Muscle of back (tissue), 11 donors: Measurements from ENCODE around the gene PNRC1. TPM values are rescaled to one million over a fixed set of nuclear protein-coding genes. Genes with fewer than 3 reads are reported as not detected.
"Not testable (repeated sequence)": the region's sequence is repeated elsewhere in the genome, so short reads cannot be mapped to it uniquely, and the experiment has no call there.

Experiments
- DNase-seq, 3 donors: peaks; one replicate each; pipeline versions ENCODE4 v3.0.0 to v3.0.0-alpha.2; 2013
- polyA plus RNA-seq, 10 donors: library from polyadenylated mRNA; unstranded; fragments of 120-200 nt; gene quantifications; one replicate each; pipeline ENCODE4 v1.2.1, GENCODE V29; 2013; ENCODE audit not compliant: insufficient read length in 10 of 10

PNRC1 gene
- polyA plus RNA-seq, 10 donors, result 76.2 to 127 (median 104) TPM

DNA sequence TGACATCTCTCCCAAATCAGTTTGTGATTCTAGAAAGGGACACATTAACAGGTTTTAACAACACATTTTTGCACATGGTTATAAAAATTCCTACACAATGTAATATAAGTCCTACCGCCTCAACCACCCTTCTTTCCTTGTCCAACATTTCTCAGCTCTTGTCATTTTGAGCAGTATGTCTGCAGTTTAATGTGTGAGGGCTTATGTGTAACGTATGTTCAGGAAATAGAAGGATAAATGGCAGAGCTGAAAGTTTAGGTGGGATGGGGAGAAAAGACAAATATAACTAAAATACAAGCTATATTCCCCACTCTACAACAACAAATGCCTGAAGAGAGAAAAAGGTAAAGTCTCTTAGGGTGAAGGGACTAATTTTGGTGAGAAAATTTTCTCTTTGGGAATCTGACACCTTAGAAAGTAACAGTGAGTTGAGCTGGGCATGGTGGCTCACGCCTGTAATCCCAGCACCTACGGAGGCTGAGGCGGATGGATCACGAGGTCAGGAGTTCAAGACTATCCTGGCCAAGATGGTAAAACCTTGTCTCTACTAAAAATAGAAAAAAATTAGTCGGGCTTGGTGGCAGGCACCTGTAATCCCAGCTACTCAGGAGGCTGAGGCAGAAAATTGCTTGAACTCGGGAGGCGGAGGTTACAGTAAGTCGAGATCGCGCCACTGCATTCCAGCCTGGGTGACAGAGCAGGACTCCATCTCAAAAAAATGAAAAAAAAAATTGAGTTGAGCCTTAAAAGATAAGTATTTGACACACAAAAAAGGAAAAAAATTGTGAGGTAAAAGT, 5.1 kb downstream of the PNRC1 start:
- no peak for DNase-seq

DNA sequence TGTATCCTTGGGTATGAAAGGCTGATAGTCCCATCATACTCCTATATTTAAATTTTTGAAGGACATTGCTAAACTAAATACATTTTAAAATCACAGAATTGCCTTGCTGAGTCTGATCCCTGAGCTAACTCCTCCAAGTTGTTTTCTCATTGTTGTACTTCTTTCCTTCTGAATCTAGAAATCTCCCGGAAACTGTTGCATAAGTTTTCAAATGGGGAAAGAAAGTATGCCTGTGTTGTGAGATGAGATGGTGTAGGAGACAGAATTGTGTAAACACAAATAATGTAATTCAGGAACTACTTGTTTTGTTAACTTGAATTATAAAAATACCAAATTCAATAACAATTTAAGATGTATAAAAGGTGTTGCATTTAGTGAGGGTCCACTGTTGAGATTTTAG, 7.3 kb downstream of the PNRC1 start:
- no peak for DNase-seq

DNA sequence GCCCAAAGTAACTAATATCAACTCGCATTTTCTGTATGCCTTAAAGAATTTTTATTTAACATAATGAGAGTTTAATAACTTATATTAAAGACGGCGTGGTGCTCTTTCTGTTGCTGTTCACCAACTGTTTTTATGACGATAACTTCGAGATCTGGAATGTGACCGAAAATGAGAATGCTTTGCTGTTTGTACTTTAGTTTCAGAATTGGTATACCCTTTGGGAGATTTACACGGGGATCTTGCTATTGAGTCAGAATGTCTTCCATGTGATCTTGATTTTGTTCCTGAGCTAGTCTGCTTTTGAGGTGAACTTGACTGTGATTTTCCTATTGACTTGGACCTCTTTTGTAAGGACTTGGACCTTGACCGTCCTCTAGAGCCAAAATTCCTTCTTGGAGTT, 17.9 kb downstream of the PNRC1 start:
- DNase-seq, result no peak

DNA sequence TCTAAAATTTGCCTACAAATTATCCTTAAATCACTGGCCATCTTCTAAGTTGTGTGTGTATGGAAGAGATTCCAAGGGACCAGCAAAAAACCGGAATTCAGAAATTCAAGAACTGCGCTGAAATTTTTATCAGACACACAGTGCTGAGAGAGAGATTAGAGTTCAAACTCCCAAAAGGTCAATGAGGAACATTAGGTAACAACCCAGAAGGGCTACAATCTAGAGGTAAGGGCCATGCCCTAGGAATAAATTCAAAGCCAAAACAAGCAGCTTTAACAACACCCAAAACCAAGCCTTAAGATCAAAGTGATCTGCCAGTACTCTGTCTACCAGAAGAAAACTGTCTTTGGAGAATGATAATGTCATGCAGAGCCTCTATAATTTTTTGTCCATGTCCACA, 19.6 kb downstream of the PNRC1 start:
- DNase-seq, result no peak

DNA sequence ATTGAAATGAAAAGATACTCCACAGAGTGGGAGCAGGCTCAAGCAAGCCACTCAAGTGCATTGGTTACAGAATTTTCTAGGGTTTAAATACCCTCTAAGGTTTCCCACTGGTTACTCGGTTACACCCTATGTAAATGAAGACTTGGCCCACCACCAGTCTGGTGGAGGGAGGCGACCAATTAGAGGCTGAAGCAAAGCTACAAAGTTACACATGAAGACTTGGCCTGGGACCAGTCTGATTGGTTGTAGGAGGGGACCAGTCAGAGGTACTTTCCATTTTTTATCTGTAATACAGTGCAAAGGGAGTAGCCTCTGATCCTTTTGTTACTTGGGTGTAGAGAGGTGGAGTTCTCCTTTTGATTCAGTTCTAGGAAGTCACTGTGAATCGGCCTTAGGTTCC, 29.7 kb downstream of the PNRC1 start:
- DNase-seq, result no peak

DNA sequence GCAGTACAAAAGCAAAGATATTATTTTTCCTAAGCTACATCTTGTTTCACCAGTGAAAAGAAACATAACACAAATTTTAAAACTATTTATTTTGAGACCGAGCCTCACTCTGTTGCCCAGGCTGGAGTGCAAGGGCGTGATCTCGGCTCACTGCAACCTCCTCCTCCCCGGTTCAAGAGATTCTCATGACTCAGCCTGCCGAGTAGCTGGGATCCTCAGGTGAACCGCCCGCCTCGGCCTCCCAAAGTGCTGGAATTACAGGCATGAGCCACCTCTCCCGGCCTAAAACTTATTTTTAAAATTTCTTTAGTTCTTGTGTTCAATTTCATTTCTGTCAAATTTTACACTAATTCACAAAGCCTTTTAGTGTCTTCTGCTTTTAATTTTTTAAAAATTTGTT, 31.4 kb downstream of the PNRC1 start:
- no peak for DNase-seq

DNA sequence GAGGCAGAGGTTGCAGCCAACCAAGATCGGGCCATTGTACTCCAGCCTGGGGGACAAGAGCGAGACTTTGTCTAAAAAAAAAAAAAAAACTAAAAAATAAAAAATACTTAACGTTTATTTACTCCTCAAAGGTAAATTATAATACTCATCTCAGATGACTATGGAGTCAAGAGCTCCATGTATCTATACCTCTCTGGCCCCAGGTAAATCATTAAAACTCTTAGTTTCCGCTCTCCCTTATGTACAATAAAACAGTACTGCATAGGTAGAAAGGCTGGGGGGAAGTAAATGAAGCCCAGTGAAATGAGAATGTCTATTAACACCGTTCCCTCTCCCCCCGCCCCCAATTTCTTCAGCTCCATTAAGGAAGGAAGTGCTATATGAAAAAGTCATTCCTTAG, 36.2 kb downstream of the PNRC1 start:
- no peak for DNase-seq

DNA sequence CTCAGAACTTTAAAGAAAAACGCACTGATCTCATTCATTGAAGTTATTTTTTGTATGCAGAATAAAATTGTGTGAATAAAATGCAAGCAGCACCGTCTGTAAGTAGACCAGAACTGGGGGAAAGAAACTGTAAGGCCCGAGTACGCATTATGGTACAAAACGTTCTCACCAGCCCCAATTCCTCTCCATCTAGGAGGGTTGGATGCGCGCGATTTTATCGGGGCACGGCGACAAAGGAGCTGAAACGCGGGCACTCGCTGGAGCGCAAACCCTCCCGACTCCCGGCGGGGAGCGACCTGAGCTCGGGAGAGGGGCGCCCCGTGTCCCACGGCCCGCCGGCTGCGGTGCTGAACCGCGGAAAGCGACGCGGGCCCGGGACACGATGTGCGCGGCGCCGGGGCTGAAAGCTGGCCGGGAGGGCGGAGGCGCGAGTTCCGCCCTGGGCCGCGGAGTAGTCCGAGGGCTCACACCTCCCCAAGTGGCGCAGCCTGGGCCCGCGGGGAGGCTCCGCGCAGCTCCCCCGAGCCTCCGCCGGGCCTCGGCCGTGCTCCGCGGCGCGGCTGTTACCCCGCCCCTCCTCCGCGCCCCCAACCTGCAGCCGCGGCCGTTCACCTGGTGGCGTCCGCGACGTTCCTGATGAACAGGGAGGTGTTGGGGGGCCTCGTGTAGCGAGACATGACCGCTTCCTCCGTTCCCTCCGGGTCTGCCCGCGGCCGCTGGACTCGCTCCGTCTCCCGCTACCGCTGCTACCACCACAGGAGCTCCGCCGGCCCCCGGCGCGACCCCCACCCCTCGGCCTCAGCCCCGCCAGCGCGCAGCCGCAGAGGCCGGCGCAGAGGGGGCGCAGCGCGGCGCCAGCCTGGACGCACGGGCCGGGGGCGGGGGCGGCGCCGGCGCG, 36.9 kb downstream of the PNRC1 start, which contains the start of gene SRSF12:
TSS of gene SRSF12 (minus strand) at position 861 of the 898 bp plus-strand sequence. CDS start at position 677, 184 bp downstream.
- peak; percentile 18 to 81 (median 48) for DNase-seq

DNA sequence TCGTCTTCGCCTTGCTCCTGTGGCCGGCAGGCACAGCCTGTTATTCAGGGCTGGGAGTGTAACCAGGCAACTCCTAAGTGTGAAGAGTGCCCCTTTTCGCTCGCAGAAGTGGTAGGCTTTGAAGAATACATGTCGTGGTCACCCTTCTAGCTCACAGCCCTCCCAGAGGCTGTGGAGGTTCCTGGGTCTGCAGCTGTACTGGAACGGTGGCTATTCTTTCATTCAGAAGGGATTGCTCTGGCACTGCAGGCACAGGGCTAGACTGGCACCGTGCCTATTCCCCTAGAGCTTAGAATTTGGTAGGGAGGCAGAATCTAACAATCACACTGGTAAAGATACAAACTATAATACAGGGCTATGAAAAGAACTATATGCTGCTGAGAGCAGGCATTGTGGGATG, 38.4 kb downstream of the PNRC1 start:
- peak in 1 of 3 donors; percentile 22 for DNase-seq

DNA sequence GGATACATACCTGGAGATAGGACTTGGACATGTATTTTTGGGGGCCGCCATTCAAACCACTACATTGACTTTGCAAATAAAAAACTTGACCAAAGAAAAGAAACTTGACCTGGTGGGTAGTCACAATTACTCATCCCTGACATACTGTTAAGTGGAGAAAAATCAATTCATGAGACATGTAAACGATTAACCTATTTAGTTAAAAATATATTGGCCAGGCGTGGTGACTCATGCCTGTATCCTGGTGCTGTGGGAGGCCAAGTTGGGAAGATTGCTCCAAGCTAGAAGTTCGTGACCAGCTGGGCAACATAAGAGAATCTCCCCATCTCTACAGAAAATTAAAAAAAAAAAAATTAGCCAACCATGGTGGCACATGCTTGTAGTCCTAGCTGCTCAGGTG, 39.8 kb downstream of the PNRC1 start:
- no peak for DNase-seq

DNA sequence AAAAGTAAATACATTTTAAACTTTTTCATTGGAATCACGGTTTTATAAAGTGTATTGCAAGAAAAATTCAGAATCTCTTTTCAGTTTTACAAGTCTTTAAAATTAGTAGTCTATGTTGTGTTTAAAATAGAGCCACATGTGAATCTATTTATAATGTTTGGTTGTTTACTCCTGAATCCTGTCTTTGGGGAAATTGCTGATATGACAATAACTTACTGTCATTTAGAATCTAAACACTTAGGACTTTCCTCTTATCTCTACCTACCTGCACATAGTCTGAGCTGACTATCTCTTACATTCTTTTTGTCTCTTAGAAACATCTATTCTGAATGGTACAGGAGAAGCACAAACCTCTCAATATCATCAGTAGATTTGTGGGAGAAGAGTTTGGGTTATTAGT, 41.4 kb downstream of the PNRC1 start:
- no peak for DNase-seq

DNA sequence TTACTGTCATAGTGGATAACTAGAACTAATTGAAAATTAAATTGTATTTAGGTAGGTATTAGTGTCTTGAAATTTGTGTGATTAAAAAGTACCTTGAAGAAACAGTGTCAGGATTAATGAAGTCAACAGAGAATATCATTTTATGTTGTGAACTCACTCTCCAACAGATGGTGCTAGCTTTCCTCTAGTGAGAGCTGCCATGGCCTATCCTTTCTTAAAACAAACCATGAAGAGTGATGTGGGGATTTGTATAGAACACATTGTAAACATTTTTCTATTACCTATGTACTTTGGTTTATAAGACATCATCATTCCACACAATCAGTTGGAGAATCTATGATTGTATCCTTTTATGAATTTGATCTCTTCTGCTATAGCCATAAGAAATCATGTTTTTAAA, 42.1 kb downstream of the PNRC1 start:
- DNase-seq, result peak in 2 of 3 donors; percentile 22 to 51

DNA sequence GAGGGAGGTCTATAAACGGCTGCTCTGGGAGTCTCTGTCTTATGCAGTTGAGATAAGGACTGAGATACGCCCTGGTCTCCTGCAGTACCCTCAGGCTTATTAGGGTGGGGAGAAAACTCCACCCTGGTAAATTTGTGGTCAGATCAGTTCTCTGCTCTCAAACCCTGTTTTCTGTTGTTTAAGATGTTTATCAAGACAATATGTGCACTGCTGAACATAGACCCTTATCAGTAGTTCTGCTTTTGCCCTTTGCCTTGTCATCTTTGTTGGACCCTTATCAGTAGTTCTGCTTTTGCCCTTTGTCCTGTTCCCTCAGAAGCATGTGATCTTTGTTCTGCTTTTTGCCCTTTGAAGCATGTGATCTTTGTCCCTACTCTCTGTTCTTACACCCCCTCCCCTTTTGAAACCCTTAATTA, 47.7 kb downstream of the PNRC1 start:
- not testable (repeated sequence) for DNase-seq

DNA sequence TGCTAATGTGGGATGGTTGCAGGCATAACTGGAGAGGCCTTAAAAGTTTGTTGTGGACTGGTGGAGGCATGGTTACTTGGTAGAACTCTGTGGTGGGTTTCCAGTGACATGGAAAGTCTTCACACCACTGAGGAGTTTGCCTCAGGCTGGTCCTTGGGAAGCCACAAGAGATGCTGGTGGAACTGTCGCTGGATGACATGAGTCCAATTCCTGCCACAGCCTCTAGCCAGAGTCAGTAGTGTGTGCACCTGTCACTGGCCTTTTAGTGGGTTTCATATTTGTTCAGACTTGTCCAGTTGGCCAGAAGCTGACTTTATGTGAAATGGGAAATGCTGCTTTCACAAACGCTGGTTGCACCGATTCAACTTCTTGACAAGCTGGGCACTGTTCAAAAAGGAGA, 51.0 kb downstream of the PNRC1 start:
- no peak for DNase-seq

DNA sequence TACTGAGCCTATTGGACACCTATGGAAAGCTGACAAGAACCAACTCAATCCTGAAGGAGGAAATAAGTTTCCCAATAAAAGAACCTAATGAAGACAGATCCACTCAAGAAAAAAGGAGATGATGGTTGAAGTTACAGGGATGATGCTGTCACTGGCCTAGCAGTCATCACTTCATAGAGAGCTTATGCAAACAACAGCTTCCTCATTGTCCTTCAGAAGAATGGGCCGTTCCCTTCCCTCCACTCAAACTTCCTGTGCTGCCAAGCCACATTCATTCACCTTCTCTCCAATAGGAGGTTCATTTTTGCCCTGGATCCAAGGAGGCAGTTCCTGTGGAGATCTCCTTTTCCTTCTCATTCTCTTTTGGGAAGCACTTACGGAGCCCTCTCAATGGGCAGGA, 51.5 kb downstream of the PNRC1 start:
- DNase-seq, result no peak

DNA sequence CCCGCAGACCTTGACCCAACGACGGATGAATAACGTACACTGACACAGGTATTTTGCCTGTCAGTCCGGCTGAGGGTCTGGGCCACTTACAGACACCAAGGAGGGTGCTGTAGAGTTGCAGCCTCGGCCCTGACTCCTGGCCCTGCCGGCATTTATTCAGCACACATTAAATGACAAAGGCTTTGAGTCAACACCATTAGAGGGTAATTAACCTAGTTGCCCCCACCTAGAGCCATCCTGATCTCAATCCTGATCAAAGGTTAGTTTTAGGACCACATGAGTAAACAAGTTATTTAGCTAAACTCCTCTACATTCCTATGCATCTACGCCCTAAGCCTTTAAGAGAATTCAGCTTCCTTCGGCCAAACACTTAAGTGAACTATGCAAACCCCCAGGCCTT, 53.4 kb downstream of the PNRC1 start:
- no peak for DNase-seq

DNA sequence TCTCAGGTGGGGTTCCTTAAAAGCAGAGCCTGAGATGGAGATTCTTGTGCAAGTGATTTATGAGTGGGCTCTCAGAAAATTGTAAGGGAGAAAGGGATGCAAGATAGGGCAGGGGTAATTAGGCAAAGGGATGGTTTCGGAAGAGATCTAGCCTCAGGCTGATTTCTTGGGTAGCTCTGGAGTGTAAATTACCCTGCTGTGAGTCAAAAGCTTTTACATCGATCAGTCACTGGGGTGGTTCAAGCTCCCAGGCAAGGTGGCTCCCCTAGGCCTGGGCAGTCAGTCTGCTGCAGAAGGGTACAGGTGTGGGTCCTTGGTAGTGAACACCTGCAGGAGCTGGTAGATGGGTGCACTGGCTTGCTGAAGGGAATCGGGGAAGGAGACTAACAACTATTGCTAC, 54.2 kb downstream of the PNRC1 start:
- no peak for DNase-seq

Other genes with a start within 250 kb of the PNRC1 start
- gene RNGTT, start 117.1 kb upstream of the PNRC1 start, polyA plus RNA-seq, result 10 to 100 TPM in 8 of 10 donors, 1 to 10 TPM in 2; 8.8 to 13.6 (median 10.6) TPM
- gene SRSF12, start 37.3 kb downstream of the PNRC1 start, polyA plus RNA-seq, result 1 to 10 TPM; 2.9 to 5.3 (median 3.7) TPM
- gene PM20D2, start 65.3 kb downstream of the PNRC1 start, polyA plus RNA-seq, result 10 to 100 TPM; 23.4 to 56.0 (median 34.9) TPM
- 1 to 10 TPM in 5 of 10 donors, under 1 TPM in 5; 0.24 to 1.6 (median 1.0) TPM for gene GABRR1, start 136.6 kb downstream of the PNRC1 start, polyA plus RNA-seq
- 1 to 10 TPM in 7 of 10 donors, under 1 TPM in 3; 0.41 to 3.2 (median 1.4) TPM for gene GABRR2, start 234.5 kb downstream of the PNRC1 start, polyA plus RNA-seq